ENCODE data around the gene P3H1. TPM values are rescaled to one million over a fixed set of nuclear protein-coding genes. Genes with fewer than 3 reads are reported as not detected.
"Not testable (repeated sequence)": the region's sequence is repeated elsewhere in the genome, so short reads cannot be mapped to it uniquely, and the experiment has no call there.

The P3H1 gene
- total RNA-seq, 4 donors from 2014 or later, result 19.4 to 151 (median 27.9) TPM

DNA sequence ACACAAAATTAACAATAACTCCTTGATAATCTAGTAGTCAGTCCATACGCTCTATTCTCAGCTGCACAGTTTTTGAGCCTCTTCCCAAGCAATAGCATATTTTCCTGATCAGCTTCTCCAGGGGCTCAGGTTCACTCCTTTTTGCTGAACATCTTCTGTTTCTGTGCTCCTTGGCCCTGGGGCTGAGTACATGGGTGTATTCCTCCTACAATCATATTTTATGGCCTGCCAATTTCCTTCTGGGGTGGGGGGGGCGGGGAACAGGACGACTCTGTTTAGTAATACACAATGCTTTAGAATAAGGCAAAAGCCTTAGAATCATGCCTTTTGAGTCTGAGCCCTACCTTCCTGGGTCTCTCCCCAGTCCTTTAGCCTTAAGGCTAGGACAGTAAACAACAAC, 35.2 kb downstream of the P3H1 start:
- H3K27ac ChIP-seq, result no peak overlapping the region
- no peak for DNase-seq
- peaks cover 0 to 12% (median 3%) of the 10 kb centered on the region in 4 donors for H3K4me1 ChIP-seq
- no peaks in the 10 kb centered on the region for H3K27me3 ChIP-seq
- H3K9me3 ChIP-seq, result no peaks in the 10 kb centered on the region
- no peak overlapping the region for H3K4me3 ChIP-seq
- H3K36me3 ChIP-seq, result no peaks in the 10 kb centered on the region
- TF ChIP-seq, protein P1, sequence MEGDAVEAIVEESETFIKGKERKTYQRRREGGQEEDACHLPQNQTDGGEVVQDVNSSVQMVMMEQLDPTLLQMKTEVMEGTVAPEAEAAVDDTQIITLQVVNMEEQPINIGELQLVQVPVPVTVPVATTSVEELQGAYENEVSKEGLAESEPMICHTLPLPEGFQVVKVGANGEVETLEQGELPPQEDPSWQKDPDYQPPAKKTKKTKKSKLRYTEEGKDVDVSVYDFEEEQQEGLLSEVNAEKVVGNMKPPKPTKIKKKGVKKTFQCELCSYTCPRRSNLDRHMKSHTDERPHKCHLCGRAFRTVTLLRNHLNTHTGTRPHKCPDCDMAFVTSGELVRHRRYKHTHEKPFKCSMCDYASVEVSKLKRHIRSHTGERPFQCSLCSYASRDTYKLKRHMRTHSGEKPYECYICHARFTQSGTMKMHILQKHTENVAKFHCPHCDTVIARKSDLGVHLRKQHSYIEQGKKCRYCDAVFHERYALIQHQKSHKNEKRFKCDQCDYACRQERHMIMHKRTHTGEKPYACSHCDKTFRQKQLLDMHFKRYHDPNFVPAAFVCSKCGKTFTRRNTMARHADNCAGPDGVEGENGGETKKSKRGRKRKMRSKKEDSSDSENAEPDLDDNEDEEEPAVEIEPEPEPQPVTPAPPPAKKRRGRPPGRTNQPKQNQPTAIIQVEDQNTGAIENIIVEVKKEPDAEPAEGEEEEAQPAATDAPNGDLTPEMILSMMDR (IDR thresholded peaks at IDR 0.05), result no peak
- no peak for TF ChIP-seq POLR2A (IDR thresholded peaks at IDR 0.05)

DNA sequence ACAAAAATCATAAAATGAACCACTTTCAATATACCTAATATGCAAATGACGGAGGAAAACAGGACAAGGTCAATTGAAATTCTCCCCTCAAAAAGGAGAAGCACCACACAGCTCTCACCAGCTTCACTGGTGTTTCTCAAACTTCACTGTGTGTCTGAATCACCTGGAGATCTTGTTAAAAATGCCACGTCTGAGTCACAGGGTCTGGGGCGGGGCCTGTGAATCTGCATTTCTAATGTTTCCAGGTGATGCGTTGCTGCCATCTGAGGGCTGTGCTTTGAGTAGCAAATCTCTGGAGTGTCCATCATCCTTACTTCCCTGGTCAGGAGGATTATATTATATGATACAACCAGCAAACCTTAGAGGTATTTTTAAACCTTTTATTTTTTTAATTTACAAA, 35.8 kb downstream of the P3H1 start:
- no peaks in the 10 kb centered on the region for H3K27me3 ChIP-seq
- no peaks in the 10 kb centered on the region for H3K9me3 ChIP-seq
- no peak overlapping the region for H3K27ac ChIP-seq
- peak in 1 of 3 donors; percentile 69 for DNase-seq
- no peaks in the 10 kb centered on the region for H3K36me3 ChIP-seq
- TF ChIP-seq POLR2A (IDR thresholded peaks at IDR 0.05), result no peak
- TF ChIP-seq, protein P1 (IDR thresholded peaks at IDR 0.05), result peak in 3 of 6 experiments; percentile 40 to 58 (median 42)
- no peak overlapping the region for H3K4me3 ChIP-seq
- peaks cover 0 to 6% (median 3%) of the 10 kb centered on the region in 4 donors for H3K4me1 ChIP-seq

DNA sequence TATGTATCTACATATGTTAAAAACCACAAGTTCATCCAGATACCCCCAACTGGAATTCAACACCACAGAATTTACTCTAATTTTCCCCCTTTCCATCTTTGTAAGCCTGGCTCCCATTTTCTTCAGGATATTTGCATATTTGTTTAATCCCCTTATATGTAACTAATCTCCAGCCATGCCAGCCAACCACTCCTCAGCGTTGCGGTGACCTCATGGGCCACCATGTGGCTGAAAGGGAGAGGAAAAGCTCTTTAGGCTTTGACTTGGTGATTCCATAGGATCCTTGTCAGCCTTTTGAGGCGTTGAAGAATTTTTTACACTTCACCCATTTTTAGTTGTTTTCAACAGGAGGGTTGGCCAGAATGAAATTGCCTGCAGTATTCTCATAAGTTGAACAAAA, 36.8 kb downstream of the P3H1 start:
- Histone ChIP-seq H3K36me3 (no peaks in the 10 kb centered on the region), H3K4me1 (peaks cover 0 to 6% (median 0%) of the 10 kb centered on the region in 4 donors), H3K4me3 (no peak overlapping the region), H3K27ac (no peak overlapping the region), H3K27me3 (no peaks in the 10 kb centered on the region), H3K9me3 (no peaks in the 10 kb centered on the region)
- TF ChIP-seq, protein P1 (IDR thresholded peaks at IDR 0.05), result no peak
- no peak for TF ChIP-seq POLR2A (IDR thresholded peaks at IDR 0.05)
- no peak for DNase-seq

DNA sequence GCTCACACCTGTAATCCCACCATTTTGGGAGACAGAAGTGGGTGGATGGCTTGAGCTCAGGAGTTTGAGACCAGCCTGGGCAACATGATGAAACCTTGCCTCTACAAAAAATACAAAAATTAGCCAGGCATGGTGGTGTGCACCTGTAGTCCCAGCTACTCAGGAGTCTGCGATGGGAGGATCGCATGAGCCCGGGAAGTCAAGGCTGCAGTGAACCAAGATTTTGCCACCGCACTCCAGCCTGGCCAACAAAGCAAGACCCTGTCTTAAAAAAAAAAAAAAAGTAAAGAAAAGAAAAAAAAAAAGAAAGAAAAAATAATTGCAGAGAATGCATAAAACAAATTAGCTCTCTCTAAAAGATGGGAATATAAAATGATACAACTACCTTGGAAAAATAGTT, 41.0 kb downstream of the P3H1 start:
- DNase-seq, H3K27me3 ChIP-seq, H3K36me3 ChIP-seq, H3K4me3 ChIP-seq, H3K27ac ChIP-seq, H3K4me1 ChIP-seq, H3K9me3 ChIP-seq: not testable (repeated sequence)

DNA sequence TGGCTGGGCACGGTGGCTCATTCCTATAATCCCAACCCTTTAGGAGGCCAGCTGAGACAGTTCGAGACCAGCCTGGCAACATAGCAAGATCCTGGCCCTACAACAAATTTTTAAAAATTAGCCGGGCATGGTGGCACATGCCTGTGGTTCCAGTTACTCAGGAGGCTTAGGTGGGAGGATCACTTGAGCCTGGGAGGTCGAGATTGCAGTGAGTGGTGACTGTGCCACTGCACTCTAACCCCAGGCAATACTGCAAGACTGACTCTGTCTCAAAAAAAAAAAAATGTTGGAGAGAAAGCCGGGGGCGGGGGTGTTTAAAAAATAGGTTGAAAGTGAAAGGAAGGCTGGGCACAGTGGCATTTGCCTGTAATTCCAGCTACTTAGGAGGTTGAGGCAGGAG, 43.3 kb downstream of the P3H1 start:
- peaks cover 0 to 6% (median 0%) of the 10 kb centered on the region in 4 donors for H3K4me1 ChIP-seq
- TF ChIP-seq, protein P1 (IDR thresholded peaks at IDR 0.05), result no peak
- TF ChIP-seq POLR2A (IDR thresholded peaks at IDR 0.05), result no peak
- H3K36me3 ChIP-seq, result no peaks in the 10 kb centered on the region
- no peaks in the 10 kb centered on the region for H3K9me3 ChIP-seq
- no peaks in the 10 kb centered on the region for H3K27me3 ChIP-seq
- H3K27ac ChIP-seq, result no peak overlapping the region
- DNase-seq, result no peak
- no peak overlapping the region for H3K4me3 ChIP-seq

DNA sequence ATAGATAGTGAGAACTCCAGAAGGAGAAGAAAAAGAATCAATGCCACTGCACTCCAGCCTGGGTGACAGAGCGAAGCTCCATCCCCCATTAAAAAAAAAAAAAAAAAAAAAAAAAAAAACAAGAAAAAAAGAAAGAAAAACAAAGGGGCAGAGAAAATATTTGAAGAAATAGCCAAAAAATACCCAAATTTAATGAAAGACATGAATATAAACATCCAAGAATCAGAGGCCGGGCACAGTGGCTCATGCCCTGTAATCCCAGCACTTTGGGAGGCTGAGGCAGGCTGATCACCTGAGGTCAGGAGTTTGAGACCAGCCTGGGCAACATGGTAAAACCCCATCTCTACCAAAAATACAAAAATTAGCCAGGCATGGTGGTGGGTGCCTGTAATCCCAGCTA, 44.4 kb downstream of the P3H1 start:
- not testable (repeated sequence) for H3K9me3 ChIP-seq, H3K4me3 ChIP-seq, H3K27me3 ChIP-seq, DNase-seq, H3K4me1 ChIP-seq, H3K27ac ChIP-seq, H3K36me3 ChIP-seq

DNA sequence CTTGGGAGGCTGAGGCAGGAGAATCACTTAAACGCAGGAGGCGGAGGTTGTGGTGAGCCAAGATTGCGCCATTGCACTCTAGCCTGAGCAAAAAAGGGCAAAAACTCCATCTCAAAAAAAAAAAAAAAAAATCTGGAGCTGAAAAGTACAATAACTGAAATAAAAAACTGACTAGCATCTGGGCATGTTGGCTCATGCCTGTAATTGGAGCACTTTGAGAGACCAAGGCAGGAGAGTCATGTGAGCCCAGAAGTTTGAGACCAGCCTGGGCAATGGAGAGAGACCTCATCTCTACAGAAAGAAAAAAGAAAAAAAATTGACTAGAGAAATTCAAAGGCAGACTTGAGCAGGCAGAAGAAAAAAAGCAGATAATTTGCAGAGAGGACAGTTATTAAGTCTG, 44.9 kb downstream of the P3H1 start:
- no peak for DNase-seq
- H3K27ac ChIP-seq, result no peak overlapping the region
- H3K4me1 ChIP-seq, result peaks cover 0 to 6% (median 0%) of the 10 kb centered on the region in 4 donors
- H3K36me3 ChIP-seq, result no peaks in the 10 kb centered on the region
- H3K4me3 ChIP-seq, result no peak overlapping the region
- TF ChIP-seq POLR2A (IDR thresholded peaks at IDR 0.05), result no peak
- TF ChIP-seq, protein P1 (IDR thresholded peaks at IDR 0.05), result no peak
- no peaks in the 10 kb centered on the region for H3K27me3 ChIP-seq
- no peaks in the 10 kb centered on the region for H3K9me3 ChIP-seq
